Hematopoietic multipotent progenitor cell treated with erythropoietin and hydrocortisone succinate and interleukin-3 and kit ligand, for 17 days (in vitro differentiated cells): ENCODE data around the gene GEMIN2.
"Not testable (repeated sequence)": the region's sequence is repeated elsewhere in the genome, so short reads cannot be mapped to it uniquely, and the experiment has no call there.

ENCODE experiments used
- DNase-seq: peaks from one replicate; pipeline ENCODE4 v3.0.0-alpha.2; 2015; ENCODE audit warnings: low spot score

The GEMIN2 gene

GRCh38 chr14:39113685-39114072, 444 bp upstream of the GEMIN2 start:
- DNase-seq, result no peak

GRCh38 chr14:39122330-39123138, 8.4 kb downstream of the GEMIN2 start:
- no peak for DNase-seq

- not testable (repeated sequence) for DNase-seq
Observed at GRCh38 chr14:39137835-39138234, 23.7 kb downstream of the GEMIN2 start.

GRCh38 chr14:39138440-39138839, 24.3 kb downstream of the GEMIN2 start:
- no peak for DNase-seq

- no peak for DNase-seq
Observed at GRCh38 chr14:39140170-39140569, 26.0 kb downstream of the GEMIN2 start.

- DNase-seq, result not testable (repeated sequence)
Observed at GRCh38 chr14:39141623-39142022, 27.5 kb downstream of the GEMIN2 start.

- DNase-seq, result not testable (repeated sequence)
Observed at GRCh38 chr14:39143226-39143625, 29.1 kb downstream of the GEMIN2 start.

- peak; percentile 62 for DNase-seq
Observed at GRCh38 chr14:39145266-39145966, 31.3 kb downstream of the GEMIN2 start.

GRCh38 chr14:39154594-39155189, 40.6 kb downstream of the GEMIN2 start:
- no peak for DNase-seq

- no peak for DNase-seq
Observed at GRCh38 chr14:39157491-39157890, 43.4 kb downstream of the GEMIN2 start.

GRCh38 chr14:39158222-39158858, 44.2 kb downstream of the GEMIN2 start:
- no peak for DNase-seq

GRCh38 chr14:39160494-39160893, 46.4 kb downstream of the GEMIN2 start:
- DNase-seq, result no peak

- not testable (repeated sequence) for DNase-seq
Observed at GRCh38 chr14:39167797-39168320, 53.7 kb downstream of the GEMIN2 start.

- DNase-seq, result no peak
Observed at GRCh38 chr14:39168591-39168990, 54.5 kb downstream of the GEMIN2 start.

GRCh38 chr14:39169541-39169900, 55.4 kb downstream of the GEMIN2 start:
- no peak for DNase-seq

- no peak for DNase-seq
Observed at GRCh38 chr14:39173198-39173597, 59.1 kb downstream of the GEMIN2 start.

- peak; percentile 96 for DNase-seq
Observed at GRCh38 chr14:39174560-39175444, 60.7 kb downstream of the GEMIN2 start, which contains the start of gene PNN. PNN (plus strand) TSS chr14:39175254; CDS start chr14:39175280, 26 bp downstream.

- DNase-seq, result no peak
Observed at GRCh38 chr14:39175445-39176262, 61.5 kb downstream of the GEMIN2 start.

- no peak for DNase-seq
Observed at GRCh38 chr14:39176263-39177167, 62.4 kb downstream of the GEMIN2 start.
